Measurements from ENCODE around the gene OVCH1.
"Not testable (repeated sequence)": the region's sequence is repeated elsewhere in the genome, so short reads cannot be mapped to it uniquely, and the experiment has no call there.

OVCH1 gene

DNA sequence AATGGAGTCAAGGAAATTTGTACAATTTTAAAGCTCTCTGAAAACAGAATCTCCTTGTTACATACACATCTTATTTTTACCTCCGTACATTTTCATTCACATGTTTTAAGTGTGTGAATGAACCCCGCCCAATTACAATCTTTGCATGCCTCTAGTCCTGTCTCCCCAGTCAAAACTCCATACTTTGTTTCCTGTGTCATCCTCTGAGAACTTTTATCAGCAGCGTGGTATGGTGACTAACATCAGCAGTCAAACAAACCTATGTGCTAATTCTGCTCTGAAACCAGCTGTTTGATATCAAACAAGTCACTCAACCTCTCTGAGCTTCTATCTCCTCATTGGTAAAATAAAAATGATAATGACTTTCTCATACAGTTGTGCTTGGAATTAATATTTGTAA is 100.7 kb downstream of the OVCH1 start:
- no peak for DNase-seq (ENCODE audit: insufficient read length, low spot score)
- no peak for FAIRE-seq
- no peak for TF ChIP-seq CTCF (IDR thresholded peaks at IDR 0.05; ENCODE audit: insufficient read depth, missing control alignments)

- TF ChIP-seq CTCF (IDR thresholded peaks at IDR 0.05; ENCODE audit: insufficient read depth, missing control alignments): no peak
- no peak for FAIRE-seq
- no peak for DNase-seq (ENCODE audit: insufficient read length, low spot score)
Measured at GRCh38 chr12:29395356-29395755, 102.1 kb downstream of the OVCH1 start.

GRCh38 chr12:29390419-29390818 is 107.1 kb downstream of the OVCH1 start:
- FAIRE-seq; DNase-seq (ENCODE audit: insufficient read length, low spot score): not testable (repeated sequence)

DNA sequence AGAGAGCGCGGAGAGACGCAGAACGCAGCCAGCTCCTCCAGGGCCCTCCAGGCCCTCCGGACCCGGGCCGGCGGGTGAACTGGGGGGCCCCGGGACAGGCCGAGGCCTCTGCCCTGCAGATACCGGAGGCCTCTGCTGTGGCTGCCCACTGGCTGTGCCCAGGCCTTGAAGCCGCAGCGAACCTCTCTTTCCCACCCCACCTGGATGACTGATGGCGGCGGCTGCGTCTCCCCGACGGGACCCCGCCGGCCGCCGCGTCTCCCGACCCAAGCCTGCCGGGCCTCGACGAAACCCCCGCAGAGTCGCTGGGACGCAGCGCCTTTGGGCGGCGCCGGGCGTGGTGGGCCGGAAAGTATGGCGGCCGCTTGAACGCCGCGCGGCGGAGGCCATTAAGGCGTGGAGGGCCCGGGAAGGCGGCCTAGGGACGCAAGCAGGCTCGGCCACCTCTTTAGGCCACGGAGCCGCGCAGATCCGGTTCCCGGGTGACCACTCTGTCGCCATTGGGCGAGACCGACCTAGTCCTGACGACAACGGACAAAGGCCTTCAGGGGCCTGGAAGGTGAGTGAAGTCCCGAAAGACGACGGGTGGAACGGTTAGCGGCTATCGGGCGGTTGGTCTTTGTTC is 108.1 kb downstream of the OVCH1 start:
- FAIRE-seq (no peak), DNase-seq (ENCODE audit: insufficient read length, low spot score) (no peak)
- no peak for TF ChIP-seq CTCF (IDR thresholded peaks at IDR 0.05; ENCODE audit: insufficient read depth, missing control alignments)

DNA sequence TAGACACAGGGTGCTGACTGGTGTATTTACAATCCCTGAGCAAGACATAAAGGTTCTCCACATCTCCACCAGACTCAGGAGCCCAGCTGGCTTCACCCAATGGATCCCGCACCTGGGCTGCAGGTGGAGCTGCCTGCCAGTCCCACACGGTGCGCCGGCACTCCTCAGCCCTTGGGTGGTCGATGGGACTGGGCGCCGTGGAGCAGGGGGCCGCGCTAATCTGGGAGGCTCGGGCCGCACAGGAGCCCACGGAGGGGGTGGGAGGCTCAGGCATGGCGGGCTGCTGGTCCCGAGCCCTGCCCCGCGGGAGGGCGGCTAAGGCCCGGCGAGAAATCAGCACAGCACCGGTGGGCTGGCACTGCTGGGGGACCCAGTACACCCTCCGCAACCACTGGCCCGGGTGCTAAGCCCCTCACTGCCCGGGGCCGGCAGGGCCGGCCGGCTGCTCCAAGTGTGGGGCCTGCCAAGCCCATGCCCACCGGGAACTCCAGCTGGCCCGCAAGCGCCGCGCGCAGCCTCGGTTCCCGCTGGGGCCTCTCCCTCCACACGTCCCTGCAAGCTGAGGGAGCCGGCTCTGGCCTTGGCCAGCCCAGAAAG is 111.3 kb downstream of the OVCH1 start:
- not testable (repeated sequence) for DNase-seq (ENCODE audit: insufficient read length, low spot score); FAIRE-seq

DNA sequence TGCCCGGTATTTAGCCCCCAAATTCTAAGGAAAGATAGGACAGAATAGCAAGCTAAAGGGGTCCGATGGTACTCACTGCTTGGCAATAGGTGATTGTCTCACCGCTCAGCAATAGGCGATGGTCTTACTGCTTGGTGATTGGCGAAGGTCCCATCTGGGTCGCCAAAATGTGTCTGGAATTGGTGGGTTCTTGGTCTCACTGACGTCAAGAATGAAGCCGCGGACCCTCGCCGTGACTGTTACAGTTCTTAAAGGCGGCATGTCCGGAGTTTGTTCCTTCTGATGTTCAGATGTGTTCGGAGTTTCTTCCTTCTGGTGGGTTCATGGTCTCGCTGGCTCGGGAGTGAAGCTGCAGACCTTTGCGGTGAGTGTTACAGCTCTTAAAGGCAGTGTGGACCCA is 112.3 kb downstream of the OVCH1 start:
- FAIRE-seq; DNase-seq (ENCODE audit: insufficient read length, low spot score): not testable (repeated sequence)

GRCh38 chr12:29382251-29382650 is 115.2 kb downstream of the OVCH1 start:
- no peak for TF ChIP-seq CTCF (IDR thresholded peaks at IDR 0.05; ENCODE audit: insufficient read depth, missing control alignments)
- FAIRE-seq: no peak
- DNase-seq (ENCODE audit: insufficient read length, low spot score): no peak

DNA sequence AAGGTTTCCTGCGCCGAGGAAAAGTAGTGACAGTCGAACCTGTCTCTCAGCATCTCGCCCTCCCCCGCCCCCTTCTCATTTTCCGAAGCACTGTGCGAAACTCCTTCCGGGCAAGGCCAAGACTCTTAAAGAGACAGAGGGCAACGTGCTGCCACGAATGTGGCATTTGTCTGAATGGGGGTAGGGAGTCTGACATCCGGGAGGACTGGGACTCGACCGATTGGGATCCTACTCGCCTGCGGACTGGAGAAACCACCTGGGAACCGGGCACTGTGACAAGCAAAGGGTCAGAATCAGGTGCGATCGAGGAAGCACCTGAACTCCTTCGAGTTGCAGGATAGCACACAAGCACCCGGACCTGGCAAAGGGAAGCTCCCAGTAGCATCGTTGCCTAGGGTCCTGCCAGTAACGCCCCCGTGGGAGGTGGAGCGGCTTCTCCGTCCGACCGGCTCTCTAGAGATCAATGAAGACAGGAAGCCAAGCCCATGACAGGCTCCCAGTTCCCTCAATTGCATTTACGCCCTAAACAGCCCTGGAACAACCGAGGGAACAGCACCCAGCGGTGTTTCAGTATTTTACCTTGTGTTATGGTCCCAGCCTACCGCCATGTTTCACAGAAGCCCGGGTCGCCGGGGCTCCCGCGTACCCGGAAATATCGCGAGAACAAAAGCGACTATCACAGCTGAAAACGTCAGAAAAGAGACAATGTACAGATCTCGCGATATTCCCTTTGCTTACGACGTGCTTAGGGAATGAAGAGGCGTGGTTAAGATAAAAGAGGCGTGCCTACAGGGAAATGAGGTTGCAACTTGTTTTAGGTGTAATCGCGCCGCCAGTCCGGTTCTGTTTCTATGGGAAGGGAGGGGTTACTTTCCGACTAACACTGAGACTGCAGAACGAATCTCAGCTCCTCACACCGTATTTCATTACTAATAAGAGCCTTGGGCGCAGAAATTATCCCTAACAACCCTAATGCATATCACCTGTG is 116.7 kb downstream of the OVCH1 start, which contains the start of gene ERGIC2:
TSS of gene ERGIC2 (minus strand) at position 637 of the 988 bp plus-strand sequence. CDS start 9,539 bp downstream, outside the sequence.
- no peak for TF ChIP-seq CTCF (IDR thresholded peaks at IDR 0.05; ENCODE audit: insufficient read depth, missing control alignments)

More for the DNA sequence above, 116.7 kb downstream of the OVCH1 start, which contains the start of gene ERGIC2:
- peak; percentile 25 for DNase-seq (ENCODE audit: insufficient read length, low spot score)
- FAIRE-seq: peak; percentile 80

All from D721Med (cell line).